SKM-1 (cell line): Measurements from ENCODE around the gene ZCCHC7.

Experiments
- DNase-seq: peaks from one replicate; lab custom pipeline; 2025; ENCODE audit not compliant: unreplicated experiment; lab: John Stamatoyannopoulos, UW

ZCCHC7 gene

DNA sequence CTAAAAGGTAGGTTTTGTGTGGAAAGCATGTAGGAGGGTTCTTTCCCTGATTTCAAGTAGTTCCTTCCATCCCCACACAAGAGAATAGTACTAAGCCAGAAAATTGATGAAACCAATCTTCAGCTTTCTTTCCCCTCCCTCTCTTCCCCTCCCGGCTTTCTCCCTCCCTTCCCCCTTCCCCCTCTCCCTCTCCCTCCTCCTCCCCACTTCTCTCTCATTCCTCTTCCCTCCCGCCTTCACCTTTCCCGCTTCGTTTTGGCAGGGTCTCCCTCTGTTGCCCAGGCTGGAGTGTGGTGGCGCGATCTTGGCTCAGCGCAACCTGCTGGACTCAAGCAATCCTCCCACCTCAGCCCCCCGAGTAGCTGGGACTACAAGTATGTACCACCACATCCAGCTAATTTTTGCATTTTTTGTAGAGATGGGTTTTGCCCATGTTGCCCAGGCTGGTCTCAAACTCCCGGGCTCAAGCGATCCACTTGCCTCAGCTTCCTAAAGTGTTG, 85.8 kb downstream of the ZCCHC7 start:
- no peak for DNase-seq

DNA sequence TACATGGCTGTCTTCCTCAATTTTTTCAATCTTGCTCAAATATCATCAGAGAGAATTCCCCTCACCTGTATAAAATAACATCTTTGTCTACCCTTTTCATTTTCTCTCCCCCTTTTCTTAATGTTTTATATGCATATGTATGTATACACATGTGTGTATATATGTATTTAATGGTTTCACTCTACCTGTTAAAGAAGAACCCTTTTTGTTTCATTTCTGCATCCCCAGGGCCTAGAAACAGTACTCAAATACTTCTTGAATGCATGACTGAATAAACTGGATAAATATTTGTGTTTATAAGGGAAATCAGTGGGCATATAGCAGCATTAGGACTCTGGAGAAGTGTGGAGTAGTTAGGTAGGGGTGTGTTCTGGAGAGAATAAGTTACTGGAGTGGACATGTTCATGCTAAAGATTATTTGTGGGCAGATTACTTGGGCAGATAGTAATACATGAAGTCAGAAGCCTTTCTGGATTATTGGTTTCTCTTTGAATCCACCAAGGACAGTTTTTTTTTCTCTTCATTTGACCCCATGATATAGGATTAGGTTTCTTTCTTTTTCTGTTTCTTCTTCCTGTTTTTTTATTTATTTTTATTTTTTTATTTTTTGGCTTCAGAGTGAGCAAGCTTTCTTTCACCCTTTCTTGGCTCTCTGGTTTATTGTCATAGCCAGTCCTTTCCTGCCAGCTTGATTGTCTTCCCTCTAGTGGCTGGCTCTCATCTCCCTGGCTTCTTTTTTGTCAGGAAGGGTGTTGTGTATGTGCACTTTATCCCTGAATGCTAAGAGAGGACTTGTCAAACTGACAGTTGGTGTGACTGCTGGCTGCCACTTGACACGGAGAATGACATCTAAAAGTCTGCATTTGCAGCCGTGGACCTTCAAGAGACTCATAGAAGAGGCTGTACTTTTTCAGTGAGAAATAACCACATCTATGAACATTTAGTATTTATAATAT, 89.3 kb downstream of the ZCCHC7 start:
- no peak for DNase-seq

DNA sequence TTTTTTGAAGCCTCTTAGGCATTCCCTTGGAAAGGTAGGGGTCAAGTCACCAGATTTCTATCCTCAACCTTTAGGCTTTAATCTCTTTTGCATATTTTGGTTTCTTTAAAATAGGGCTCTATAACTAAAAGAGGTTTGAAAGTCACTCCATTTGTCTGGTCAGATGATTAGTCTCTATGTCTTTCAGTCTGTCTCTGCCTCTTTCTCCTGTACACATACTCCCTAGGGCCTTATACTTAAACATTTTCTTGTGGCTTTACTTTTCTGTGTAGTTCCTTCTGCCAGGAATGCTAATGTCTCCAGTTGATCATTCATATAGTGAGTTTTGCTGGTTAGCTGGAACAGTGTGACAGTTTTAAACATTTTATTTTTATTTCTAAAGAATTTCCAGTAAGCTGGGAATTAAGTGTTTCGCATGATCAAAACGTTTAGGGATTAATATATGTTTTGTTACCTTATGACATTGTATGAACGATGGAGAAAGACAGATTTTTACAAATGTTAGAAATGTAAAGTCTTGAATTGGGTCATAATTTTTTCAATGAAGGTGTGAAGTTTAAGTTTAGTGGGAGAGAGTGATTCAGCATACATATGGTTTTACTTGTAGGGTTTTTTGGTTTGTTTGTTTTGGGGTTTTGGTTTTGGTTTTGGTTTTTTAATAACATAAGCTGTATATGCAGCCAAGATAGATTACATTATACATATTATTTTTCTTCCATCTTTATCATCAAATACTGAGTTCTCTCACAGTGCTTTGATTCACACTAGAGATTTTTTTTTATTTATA, 90.6 kb downstream of the ZCCHC7 start:
- DNase-seq, result no peak

DNA sequence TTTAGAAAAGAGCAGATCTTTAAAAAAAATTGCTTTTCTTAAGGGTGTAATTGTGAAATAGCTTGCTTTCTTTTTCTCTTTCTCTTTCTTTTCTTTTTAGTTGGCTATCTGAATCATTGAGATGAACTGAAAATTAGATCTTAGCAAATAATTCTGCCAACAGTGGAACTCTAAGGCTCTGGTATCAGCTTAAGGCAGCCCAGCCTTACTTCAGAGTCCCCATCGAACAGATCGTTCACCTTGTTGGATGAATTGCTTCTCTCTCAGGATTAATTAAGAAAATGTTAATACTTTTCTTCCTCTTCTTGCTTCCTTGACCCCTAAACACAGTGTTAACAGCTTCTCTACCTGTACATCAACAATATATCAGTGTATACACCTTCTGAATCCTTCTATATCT, 92.1 kb downstream of the ZCCHC7 start:
- no peak for DNase-seq

DNA sequence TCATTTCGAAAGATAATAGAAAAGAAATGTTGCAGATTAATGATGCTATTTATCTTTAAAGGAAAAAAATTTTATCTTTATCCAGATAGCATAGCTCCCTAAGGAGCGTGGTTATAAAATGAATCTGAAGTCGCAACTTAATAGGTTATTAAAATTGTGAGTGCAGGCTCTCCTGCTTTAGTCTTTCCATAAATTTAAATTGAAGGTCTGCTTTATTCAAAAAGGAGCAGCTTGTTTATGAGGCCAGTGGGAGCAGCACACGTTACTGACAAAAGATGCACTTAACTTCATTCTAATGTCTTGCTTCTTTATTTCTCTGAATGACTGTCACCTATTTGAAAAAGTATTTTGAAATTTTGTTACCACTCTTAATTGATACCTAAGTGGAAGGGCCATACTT, 95.0 kb downstream of the ZCCHC7 start:
- DNase-seq, result no peak

DNA sequence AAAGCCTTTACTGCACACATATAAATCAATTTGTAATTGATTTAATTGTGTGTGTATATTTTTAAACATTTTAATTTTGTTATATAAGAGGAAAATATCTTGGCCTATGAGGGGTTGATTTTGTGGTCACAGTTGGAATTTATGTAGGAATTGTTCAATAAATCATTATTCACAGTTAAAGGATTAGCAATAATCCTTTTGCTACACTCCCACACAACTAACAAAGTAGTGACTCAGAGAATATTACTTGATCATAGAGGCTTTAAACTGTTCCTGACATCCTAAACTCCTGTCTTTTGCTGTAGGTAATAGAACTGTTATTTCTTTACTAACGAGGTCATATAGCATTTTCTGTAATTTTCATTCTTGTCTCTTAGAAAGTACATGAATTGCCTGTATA, 95.5 kb downstream of the ZCCHC7 start:
- no peak for DNase-seq

DNA sequence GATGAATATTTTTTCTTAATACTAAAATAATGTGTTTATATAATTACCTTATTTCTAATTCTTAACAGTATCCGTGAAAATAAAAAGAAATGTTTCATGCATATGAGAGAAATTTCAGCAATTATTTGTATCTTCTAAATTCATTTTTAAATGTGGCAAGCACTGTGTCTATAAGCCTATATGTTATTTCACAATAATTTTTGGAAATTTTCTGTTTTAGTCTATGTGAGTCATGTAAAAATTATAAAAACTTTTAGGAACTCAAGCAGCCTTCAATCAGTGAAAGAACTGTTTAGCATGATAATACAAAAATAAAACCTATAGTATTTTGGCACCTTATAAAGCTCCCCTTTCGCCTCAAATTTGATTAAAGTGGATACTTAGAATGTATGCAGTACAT, 96.8 kb downstream of the ZCCHC7 start:
- DNase-seq, result no peak

DNA sequence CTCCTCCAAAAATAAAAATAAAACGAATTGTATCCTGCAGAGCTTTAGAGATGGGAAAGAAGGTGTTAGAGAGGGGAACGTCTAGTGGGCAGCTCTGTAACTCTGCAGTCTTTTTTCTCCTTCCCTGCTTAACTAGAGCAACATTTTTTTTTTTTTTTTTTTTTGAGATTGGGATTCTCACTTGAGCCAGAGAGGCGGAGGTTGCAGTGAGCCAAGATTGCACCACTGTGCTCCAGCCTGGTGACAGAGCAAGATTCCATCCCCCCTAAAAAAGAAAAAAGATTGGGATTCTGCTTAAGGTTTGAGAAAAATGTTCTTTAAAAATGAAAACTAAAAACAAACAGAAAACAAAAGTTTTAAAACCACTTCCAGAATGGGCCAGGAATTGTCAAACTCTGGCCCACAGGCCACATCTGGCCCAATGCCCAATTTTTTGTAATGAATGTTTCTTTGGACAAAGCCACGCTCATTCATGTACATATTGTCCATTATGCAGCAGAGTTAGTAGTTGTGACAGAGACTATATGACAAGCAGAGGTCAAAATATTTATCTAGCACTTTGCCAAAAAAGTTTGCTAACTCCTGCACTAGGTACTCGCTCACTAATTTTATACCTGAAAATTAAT, 98.5 kb downstream of the ZCCHC7 start:
- no peak for DNase-seq

DNA sequence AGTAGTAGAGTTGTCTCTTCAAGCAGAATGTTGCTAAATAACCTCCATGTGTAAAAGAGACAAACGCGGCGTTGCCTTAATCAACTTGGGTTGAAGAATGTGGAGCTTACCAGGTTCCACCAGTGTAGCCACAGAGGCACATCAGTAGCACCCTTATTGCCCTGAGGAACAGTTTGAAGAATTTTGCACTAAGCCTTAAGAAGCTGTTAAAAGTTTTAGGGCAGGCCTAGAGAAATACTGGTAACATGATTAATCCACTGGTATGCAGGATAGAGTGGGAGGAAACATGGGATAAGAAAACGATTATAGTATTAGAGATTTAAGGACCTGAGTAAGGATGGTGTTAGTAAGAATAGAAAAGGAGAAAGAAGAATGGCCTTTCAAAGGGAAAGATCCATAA, 100.6 kb downstream of the ZCCHC7 start:
- DNase-seq, result no peak

DNA sequence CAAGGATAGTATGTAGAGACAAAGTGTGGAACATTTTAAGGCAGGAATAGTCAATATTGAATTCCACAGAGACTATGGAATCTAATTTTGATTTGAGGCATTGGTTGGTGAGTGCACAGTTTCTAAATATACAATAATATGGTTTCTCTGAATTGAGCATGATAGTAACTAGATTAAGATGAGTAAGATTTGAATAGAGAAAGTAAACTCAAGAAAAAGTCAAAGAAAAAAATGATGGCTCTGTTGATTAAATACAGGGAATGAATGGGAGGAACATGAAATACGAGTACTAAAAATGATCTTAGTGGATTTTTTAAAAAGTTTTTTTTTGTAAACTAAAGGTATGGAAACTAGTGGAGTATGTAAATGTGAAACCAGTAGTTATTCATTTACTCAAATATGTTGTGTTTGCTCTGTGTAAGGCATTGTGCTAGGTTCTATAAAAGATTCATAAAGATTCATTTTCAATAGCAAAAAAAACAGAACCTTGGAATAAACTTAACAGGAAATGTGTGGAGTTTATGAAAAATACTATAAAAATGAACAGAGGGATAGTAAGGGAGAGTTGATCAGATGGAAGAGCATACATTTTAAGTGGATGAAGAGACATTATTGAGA, 101.2 kb downstream of the ZCCHC7 start:
- no peak for DNase-seq

DNA sequence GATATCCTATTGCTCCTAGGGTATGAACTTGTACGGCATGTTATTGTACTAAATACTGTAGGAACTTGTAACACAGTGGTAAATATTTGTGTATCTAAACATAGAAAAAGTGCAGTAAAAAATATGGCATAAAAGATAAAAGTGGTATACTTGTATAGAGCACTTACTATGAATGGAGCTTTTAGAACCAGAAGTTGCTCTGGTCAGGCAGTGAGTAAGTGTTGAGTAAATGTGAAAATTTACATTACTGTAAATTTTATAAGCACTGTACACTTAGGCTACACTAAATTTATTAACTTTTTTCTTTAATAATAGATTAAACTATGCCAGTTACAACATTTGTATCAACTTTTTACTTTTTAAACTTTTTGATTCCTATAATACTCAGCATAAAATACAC, 109.1 kb downstream of the ZCCHC7 start:
- no peak for DNase-seq

DNA sequence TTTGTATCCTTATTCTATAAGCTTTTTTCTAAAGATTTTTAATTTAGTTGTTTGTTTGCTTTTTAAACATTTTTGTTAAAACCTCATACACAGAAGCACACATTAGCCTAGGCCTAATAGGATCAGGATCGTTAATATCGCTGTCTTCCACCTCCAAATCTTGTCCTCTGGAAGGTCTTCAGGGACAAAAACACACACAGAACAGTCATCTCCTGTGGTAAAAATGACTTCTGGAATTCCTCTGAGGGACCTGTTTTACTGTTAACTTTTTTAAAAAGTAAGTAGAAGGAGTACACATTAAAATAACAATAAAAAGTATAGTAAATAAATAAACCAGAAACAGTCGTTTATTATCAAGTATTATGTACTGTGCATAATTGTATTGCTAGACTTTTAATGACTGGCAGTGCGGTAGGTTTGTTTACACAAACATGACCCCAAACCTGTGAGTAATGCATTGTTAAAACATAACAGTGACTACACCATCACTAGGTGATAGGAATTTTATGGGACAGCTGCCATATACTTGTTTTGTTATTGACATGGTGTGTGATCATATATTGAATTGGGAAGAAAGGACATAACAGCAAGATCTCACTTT, 109.6 kb downstream of the ZCCHC7 start:
- DNase-seq, result no peak

DNA sequence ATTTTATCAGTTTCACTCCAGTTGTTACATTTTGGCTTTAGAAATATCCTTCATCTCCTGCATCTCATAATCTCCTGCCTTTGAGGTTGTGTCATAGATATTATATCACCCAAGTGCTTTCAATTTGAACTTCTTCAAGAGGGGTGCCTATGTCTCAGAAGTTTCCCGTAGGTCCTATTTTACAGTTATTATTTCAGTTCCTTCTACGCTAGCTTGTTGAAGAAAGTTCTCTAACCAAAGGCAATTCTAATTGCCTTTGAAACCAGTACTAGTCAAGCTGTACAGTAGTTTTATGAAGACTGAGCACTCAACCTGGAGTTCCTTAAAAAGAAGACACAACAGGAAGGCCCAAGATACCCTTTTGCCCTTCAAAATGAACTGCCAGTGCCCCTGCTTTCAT, 116.4 kb downstream of the ZCCHC7 start:
- no peak for DNase-seq

DNA sequence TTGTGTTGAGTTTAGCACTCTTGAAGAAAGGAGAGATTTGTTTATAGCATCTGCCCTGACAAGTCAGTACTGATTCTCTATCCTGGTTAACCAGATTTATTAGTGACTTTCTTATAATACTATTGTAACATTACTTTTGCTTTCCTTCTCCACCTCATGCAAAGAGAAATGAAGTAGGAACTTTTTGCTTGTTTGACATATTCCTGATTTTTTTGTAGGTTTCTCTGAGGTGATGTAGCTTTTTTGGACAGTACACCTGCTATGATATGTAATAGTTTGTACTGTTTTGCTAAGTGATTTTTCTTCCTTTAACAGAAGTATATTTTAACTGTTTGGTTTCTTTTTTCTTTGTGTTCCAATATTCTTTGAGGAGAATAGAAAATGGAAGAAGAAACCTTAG, 117.7 kb downstream of the ZCCHC7 start:
- DNase-seq, result no peak

DNA sequence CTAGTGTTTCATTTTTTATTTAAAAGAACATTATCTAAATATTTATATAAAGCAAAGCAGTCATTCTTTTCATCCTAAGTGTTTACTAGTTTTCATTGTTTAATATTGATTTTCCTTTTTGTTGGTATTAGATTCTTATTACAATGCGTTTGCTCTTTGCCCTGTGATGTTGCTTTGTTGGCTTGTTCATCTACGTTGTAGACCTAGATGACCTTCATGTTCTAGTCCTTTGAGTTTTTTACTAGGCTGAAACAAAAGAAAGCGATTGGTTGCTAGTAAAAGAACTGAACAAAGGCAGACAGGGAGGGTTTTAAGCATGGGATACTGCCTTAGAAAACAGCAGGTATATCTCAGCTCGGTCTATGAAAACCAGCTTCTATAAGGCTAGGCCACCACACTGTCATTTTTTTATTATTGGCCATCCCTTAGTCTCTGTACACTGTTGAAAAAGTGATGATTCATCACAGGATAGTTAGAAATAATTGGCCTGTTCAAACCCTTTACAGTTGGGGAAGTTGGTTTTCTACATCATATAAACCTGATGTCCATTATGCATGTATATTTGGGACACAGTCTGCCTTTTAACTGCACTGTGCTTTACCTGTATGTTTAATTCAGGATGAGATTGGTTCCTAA, 119.0 kb downstream of the ZCCHC7 start:
- DNase-seq, result no peak

DNA sequence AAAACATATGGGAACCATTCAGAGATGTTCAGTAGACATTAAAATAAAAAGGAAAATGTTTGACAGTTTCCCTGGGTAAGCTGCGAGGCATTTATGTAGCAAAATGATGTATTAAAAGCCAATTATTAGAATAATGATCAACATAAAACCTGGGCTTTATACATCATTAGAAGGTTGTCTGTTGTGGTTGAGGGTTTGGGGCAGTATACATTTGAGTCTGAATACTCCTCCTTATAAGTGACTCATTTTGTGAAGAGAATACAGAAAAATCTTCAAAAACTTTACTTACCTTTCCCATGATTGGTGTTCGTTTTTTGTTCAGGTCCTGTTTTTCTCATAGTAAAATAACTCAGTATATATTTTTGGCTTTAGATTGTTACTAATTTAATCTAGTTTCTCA, 119.5 kb downstream of the ZCCHC7 start:
- DNase-seq, result no peak

DNA sequence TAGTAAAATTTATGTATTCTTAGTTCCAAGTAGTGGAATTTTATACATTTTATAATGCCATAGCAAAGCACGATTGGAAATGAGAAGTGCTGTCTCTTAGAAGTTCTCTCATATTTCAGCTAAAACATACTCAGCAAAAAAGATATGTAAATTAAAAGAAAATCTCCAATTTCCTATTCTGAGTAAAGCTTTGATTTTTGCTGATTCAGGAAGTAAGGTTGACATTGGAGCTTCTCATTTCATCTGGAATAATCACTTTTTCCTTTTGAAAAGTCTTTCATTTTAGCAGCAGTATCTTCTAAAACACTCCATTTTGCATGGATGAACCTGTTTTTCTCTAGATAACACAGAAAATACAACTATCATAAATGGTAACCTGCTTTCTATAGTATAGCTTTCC, 121.0 kb downstream of the ZCCHC7 start:
- DNase-seq, result no peak

DNA sequence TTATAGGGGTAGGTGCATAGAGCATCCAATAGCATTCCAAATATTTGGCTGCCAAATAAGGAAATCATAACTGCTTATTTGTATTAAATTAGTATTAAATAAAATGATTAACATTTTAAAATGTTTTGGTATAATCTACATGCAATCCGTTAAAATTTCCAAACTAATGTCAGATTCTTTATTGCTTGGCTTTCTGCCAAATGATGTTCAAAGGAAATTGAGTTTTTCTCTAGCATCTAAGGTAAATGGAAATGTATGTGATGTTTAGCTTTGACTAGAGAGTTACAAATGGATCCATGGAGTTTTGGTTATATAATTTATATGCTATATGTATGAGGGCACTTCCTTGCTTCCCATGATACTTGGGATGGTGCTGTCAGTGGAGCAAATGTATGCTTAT, 121.7 kb downstream of the ZCCHC7 start:
- DNase-seq, result no peak

DNA sequence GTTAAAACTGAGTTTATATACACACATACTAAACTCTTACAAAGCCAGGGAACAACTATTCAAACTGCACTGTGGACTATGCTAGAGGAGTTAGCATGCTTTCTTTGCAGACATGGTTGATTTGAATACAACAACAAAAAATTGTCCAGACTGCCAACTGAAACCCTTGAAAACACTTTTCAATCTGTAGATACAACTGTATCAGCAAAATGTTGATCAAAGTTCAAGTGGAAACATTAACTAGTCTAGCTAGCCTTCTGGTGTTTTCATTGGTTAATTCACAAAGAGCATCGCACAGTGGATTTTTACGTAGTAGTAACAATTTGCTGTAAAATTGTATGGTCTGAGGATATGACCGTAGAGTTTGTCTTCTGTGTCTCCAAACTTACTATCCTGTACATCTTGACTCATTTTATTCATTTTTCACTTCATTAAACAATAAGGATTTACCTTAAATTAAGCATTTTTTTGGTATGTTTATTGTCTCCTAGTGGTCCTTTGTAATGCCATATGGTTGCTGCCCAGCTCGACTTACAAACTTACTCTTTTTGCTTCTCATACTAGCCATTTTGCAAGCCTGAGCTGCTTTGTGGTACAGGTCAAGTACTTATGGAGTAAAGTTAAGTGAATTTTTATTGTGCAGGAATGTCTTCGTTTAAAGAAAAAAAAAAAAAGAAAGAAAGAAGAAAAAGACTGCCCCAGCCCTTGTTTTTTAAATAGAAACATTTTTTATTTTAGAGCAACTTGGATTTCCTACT, 123.4 kb downstream of the ZCCHC7 start:
- no peak for DNase-seq

DNA sequence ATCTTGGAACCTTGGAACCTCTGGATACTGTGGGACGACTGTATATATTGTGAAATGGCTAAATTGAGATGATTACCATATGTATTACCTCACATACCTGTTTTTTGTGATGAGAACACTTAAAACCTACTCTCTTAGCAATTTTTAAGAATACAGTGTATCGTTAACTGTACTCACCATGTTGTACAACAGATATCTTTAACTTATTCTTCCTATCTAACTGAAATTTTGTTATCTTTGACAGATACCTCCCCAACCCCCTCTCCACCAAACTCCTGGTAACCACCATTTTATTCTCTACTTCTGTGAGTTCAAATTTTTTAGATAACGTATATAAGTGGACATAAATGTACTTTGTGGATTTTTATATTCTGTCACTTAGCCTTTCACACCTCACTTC, 126.5 kb downstream of the ZCCHC7 start:
- DNase-seq, result no peak
